Fibroblast of lung (primary cell): ENCODE measurements around the gene ENTHD1.

Experiments
- CTCF ChIP-seq, 2 donors: IDR thresholded peaks in 1 of 2; conservative IDR thresholded peaks in 1 of 2; 1 replicate in 1 of 2; 2 replicates in 1 of 2; pipeline ENCODE4 v1.5.1; 2011 to 2012; ENCODE audit warnings: low read length in 2 of 2, control low read depth in 1 of 2, inconsistent platforms in 1 of 2, low read depth in 1 of 2, mild to moderate bottlenecking in 1 of 2
- EZH2 ChIP-seq: IDR thresholded peaks from 2 replicates; pipeline ENCODE4 v1.5.1; 2012; ENCODE audit warnings: low read length, control low read depth, mild to moderate bottlenecking; ENCODE audit errors: missing control alignments

- TF ChIP-seq CTCF (conservative IDR thresholded peaks at IDR 0.05 in 1 of 2, IDR thresholded peaks at IDR 0.05 in 1 of 2; ENCODE audit: low read depth in 1 of 2, low read length in 2 of 2): no peak
- no peak for TF ChIP-seq EZH2
Observed at GRCh38 chr22:39839917-39840510, 53.5 kb downstream of the ENTHD1 start.
